C4-2B (cell line): Measurements from ENCODE around the gene POLR2F.

ENCODE experiments used
- CTCF ChIP-seq: fragments of 450-650 bp; conservative IDR thresholded peaks from 2 replicates; pipeline ENCODE4 v1.5.1; 2017; ENCODE audit warnings: mild to moderate bottlenecking
- ZFX ChIP-seq: fragments of 450-650 bp; IDR thresholded peaks from 2 replicates; pipeline ENCODE4 v1.6.1; 2017

GRCh38 chr22:37991731-37992442 lies 38.4 kb downstream of the POLR2F start:
- TF ChIP-seq CTCF (no peak), ZFX (no peak)
